Measurements from ENCODE around the gene CDC42EP5.

GRCh38 chr19:54518844-54519243 lies 45.7 kb upstream of the CDC42EP5 start:
- TF ChIP-seq CTCF (IDR thresholded peaks at IDR 0.05) = no peak
- no peak for TF ChIP-seq EZH2 (IDR thresholded peaks at IDR 0.05; ENCODE audit: borderline replicate concordance, insufficient read depth, low read depth, low read length, poor library complexity, severe bottlenecking)

Measured in B cell (primary cell).